Breast epithelium (tissue), 3 donors: Measurements from ENCODE around the gene SAMD14.

Experiments used
- POLR2A ChIP-seq: fragments of 450-650 bp; IDR thresholded peaks from one replicate; pipeline ENCODE4 v1.6.1; 2016; ENCODE audit warnings: antibody characterized with exemption, mild to moderate bottlenecking, moderate library complexity
- POLR2AphosphoS5 ChIP-seq, 3 donors: sonication (generic); formaldehyde crosslinking; IDR thresholded peaks; one replicate each; pipeline ENCODE4 v1.6.1; 2017; ENCODE audit warnings: antibody characterized with exemption in 3 of 3
- TF ChIP-seq, protein P1 (sequence below), 3 donors: fragments of 450-650 bp; IDR thresholded peaks; one replicate each; pipeline ENCODE4 v1.5.1; 2016 to 2017; ENCODE audit warnings: antibody characterized with exemption in 3 of 3, mild to moderate bottlenecking in 3 of 3, moderate library complexity in 3 of 3

DNA sequence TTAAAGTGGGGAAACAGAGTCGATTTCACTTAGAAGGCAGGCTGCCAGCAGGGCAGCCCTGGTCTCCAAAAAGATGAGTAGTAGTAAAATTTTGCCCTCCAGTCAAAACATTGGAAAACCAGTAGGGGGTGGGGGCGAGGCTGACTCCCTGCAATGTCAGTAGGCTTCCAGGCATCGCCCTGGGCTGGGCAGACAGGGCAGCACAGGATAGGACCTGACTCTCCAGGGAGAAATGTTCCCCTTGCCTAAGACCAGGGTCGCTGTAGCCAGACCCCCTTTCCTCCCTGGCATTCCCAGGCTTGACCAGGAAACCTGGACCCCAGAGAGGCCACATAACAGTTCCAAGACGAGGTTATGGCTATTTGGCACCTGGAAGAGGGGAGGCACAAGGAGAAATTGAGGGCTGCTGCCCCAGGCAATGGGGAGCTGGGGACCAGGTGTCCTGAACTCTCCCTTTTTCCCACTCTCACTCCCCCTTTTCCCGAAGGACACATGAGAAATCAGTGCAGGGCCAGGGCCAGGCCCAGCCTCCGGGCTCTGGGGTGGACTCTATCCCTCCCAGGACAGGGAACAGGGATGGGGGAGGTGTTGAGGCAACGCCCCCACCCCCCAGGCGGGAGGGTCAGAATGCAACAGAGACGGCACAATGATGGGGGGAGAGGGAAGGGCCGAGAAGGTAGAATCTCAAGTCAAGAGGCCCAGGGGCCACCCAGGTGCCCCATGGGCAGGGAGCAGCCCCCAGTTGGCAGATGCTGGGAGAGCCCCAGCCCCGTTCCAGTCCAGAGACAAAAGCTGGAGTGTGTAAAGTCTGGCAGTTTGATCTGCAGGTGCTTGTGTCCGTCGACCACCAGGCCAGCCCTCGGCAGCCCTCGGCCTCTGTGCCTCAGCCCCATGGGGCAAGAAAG is 4.5 kb upstream of the SAMD14 start:
- TF ChIP-seq, protein P1, sequence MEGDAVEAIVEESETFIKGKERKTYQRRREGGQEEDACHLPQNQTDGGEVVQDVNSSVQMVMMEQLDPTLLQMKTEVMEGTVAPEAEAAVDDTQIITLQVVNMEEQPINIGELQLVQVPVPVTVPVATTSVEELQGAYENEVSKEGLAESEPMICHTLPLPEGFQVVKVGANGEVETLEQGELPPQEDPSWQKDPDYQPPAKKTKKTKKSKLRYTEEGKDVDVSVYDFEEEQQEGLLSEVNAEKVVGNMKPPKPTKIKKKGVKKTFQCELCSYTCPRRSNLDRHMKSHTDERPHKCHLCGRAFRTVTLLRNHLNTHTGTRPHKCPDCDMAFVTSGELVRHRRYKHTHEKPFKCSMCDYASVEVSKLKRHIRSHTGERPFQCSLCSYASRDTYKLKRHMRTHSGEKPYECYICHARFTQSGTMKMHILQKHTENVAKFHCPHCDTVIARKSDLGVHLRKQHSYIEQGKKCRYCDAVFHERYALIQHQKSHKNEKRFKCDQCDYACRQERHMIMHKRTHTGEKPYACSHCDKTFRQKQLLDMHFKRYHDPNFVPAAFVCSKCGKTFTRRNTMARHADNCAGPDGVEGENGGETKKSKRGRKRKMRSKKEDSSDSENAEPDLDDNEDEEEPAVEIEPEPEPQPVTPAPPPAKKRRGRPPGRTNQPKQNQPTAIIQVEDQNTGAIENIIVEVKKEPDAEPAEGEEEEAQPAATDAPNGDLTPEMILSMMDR (IDR thresholded peaks at IDR 0.05): no peak
- TF ChIP-seq POLR2AphosphoS5 (IDR thresholded peaks at IDR 0.05): no peak
- no peak for TF ChIP-seq POLR2A
